GM03348 (cell line): Measurements from ENCODE around the gene PTPRN2.
"Not testable (repeated sequence)": the region's sequence is repeated elsewhere in the genome, so short reads cannot be mapped to it uniquely, and the experiment has no call there.

Experiments
- DNase-seq: peaks from one replicate; pipeline ENCODE4 v3.0.0; 2012; ENCODE audit warnings: low spot score

The PTPRN2 gene

DNA sequence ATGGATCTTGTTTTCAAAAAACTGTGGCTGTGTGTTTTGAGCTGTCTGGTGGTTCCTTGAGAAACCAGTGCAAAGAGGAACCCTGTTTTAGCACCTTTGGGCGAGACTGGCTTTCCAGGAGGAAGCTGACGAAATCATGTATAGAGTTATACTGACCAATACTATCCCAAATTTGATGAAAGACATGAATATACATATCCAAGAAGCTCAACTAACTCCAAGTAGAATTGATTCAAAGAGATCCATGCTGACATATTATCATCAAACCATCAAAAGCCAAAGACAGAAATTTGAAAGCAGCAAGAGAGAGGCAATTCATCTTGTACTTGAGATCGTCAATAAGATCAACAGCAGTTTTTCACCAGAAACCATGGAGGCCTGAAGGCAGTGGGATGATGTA lies 640.1 kb downstream of the PTPRN2 start:
- no peak for DNase-seq

DNA sequence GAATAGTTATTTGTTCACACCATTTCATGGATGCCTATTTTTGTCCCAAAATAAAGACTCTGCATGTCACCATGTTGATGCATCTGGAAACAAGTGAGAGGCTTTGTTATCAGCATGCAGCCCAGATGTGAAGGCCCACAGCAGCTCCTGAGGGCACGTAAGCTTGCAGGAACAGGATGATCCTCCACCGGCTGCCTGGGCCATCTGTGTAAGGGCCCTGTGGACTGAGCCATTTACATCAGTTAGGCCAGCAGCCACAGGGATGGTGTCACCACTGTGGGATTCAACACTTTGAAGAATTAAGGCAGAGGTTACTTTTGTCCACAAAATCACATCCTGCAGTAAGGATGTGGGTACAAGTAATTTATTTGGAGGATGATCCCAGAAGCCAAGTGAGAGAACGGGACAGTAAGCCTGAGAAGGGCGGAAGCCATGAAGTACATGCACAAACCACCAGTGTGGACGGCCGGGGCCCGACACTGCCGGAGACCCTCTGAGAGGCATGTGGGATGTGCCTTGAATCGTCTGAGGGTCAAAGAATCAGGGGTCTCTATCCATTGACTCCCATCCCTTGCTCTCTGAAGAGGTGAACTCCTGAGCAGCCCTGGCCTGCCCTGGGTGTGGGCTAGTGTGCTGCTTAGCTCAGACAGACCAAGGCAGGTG lies 641.1 kb downstream of the PTPRN2 start:
- no peak for DNase-seq

DNA sequence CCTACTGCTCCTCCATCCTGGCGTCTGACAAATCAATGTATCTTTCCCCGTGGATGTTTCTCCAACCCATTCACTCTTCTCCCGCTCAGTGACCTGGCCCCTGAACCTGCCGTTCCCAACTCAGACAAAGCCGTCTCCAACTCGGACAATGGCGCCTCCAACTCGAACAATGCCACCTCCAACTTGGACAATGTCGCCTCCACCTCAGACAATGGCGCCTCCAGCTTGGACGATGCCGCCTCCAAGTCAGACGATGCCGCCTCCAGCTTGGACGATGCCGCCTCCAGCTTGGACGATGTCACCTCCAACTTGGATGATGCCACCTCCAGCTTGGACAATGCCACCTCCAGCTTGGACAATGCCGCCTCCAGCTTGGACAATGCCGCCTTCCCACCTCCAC lies 642.2 kb downstream of the PTPRN2 start:
- no peak for DNase-seq

DNA sequence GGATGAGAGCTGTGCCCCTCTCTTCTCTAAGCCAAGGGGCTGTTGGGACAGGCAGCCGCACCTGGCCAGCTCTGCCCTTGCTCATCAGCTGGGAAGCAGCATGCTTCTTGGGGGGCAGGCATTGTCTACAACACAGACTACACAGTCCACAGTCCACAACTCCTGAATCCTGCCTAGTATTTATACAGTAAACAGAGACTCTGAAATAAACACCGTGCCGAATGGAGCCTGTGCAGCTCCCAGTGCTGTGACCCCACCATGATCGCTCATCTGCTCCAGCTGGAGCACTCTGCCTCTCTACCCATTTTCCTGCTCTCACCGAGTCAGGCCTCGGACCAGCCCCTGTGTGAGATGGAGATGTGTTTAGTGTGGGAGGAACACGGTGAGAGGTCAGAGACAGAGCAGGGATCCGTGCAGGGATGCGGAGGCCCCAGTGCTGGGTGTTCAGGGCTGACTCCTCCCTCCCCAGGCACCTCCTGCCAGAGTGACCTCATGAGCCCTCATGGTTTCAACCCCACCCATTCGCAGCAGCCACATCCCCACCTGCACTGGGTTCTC lies 642.8 kb downstream of the PTPRN2 start:
- DNase-seq, result no peak

DNA sequence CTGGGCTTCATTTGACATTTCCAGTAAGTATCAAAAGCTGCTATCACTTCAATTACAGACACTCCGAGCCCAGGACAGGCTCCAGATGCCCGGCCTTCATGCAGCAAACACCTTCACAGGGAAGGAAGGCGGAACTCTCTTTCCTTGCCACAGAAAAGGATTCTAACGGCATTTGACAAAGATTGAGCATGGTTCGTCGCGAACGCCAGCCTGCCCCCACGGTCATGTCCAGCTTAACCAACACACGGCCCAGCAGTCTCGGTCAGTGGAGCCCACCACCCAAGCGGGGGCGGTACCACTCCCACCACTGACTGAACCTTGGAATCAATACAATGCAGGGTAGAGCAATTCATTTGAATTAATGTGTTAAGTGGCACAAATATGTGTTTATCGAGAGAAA lies 643.6 kb downstream of the PTPRN2 start:
- DNase-seq, result no peak

DNA sequence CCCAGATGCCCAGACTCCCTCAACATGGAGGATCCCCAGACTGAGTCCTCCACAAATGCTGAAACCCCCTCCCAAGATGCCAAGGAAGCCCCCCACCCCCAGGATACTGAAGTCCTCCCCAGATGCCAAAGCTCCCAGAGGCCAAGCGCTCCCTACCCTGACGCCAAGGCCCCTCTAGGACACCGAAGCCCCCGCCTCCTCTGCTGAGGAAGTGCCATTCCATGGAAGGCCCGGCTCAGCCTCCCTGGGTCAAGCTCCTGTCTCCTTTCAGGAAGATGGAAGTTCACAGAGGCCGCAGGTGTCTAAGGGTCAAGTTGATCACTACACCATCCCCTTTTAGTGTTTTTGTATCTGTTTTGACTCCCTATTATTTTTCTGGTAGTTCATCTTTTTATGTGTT lies 644.1 kb downstream of the PTPRN2 start:
- no peak for DNase-seq

DNA sequence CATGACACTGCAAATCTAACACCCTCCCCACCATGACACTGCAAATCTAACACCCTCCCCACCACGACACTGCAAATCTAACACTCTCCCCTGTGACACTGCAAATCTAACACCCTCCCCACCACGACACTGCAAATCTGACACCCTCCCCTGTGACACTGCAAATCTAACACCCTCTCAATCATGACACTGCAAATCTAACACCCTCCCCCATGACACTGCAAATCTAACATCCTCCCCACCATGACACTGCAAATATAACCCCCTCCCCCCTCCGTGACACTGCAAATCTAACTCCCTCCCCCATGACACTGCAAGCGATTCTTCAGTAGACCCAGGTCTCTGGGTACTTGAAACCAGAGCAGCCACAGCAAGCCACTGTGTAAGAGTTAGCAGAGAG lies 646.4 kb downstream of the PTPRN2 start:
- DNase-seq, result no peak

DNA sequence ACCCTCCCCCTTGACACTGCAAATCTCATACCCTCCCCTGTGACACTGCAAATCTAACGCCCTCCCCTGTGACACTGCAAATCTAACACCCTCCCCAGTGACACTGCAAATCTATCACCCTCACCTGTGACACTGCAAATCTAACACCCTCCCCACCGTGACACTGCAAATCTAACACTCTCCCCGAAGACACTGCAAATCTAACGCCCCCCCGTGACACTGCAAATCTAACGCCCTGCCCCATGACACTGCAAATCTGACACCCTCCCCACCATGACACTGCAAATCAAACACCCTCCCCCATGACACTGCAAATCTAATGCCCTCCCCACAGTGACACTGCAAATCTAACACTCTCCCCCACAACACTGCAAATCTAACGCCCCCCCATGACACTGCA lies 647.1 kb downstream of the PTPRN2 start:
- DNase-seq, result no peak

DNA sequence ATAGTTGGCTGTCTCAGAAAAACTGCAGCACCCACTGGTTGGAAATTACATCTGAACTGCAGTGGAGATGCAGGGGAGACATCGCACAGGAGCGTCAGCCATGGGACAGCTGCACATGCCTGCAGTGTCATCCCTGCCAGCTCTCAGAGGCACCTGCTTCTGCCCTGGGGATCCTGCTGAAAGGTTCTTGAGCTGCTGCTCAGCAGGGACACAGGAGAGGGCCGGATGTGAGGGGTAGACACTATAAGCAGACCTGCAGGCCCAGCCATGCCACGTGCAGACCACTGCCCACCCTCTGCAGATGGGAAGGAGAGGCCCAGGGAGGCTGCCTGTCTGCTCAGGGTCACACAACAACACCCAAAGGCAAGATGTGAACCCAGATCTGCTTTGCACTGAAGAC lies 649.4 kb downstream of the PTPRN2 start:
- DNase-seq, result no peak

DNA sequence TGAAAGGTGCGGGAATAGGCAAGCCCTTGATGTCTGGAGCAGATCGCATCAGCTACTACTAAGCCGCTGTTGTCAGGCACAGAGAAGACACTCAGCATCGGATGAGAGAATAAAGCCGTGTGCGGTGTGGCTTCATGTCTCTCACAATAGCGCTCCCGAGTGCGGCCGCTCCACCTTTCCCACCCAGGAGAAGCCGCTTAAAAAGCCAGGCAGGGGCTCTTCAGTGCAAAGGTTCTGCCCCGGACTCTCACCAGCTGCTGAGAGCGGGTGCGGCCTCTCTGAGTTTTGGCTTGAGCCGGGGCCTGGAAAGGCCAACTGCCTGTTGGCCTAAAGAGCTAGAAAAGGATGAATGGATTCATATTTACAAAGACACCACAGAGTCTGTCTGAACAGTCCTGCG lies 650.2 kb downstream of the PTPRN2 start:
- no peak for DNase-seq

DNA sequence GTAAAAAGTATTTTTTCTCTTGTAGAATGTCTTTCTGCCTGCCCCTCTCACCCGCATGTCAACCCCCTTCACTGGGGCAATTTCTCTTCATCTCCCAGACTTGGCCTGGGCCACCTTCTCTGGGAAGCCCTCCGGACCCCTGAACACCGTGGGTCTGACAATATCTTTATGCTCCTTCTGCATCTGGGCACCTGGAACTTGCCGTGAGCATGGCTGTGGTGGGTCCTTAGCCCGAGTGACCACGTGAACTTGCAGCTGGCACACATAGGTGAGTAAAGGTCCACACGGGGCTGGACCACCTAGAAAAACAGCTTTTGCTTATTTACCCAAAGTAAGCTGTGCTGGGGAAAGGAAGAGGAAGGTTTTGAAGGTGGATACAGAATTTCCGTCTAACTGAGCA lies 650.6 kb downstream of the PTPRN2 start:
- no peak for DNase-seq

DNA sequence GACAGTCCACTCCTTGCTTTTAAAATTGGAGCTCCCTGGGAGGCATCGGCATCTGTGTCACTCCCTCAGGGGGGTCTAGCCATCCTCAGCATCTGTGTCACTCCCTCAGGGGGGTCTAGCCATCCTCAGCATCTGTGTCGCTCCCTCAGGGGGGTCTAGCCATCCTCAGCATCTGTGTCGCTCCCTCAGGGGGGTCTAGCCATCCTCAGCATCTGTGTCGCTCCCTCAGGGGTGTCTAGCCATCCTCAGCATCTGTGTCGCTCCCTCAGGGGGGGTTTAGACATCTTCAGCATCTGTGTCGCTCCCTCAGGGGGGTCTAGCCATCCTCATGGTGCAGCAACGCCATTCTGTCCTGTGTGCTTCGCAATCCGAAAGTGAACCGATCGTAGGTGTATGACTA lies 651.9 kb downstream of the PTPRN2 start:
- not testable (repeated sequence) for DNase-seq

DNA sequence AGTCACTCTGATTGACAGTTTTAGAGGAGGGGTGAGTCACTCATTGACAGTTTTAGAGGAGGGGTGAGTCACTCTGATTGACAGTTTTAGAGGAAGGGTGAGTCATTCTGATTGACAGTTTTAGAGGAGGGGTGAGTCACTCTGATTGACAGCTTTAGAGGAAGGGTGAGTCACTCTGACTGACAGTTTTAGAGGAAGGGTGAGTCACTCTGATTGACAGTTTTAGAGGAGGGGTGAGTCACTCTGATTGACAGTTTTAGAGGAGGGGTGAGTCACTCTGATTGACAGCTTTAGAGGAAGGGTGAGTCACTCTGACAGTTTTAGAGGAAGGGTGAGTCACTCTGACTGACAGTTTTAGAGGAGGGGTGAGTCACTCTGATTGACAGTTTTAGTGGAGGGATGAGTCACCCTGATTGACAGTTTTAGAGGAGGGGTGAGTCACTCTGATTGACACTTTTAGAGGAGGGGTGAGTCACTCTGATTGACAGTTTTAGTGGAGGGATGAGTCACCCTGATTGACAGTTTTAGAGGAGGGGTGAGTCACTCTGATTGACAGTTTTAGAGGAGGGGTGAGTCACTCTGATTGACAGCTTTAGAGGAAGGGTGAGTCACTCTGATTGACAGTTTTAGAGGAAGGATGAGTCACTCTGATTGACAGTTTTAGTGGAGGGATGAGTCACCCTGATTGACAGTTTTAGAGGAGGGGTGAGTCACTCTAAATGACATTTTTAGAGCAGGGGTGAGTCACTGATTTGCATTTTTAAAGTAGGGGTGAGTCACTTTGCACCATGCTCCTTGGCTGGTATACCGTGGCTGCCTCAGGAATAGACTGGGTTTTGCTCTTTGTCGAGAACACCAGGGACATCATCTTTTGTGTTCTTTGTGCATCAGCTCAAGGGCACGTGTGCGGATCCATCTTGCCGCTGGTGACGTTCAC lies 654.1 kb downstream of the PTPRN2 start:
- not testable (repeated sequence) for DNase-seq

DNA sequence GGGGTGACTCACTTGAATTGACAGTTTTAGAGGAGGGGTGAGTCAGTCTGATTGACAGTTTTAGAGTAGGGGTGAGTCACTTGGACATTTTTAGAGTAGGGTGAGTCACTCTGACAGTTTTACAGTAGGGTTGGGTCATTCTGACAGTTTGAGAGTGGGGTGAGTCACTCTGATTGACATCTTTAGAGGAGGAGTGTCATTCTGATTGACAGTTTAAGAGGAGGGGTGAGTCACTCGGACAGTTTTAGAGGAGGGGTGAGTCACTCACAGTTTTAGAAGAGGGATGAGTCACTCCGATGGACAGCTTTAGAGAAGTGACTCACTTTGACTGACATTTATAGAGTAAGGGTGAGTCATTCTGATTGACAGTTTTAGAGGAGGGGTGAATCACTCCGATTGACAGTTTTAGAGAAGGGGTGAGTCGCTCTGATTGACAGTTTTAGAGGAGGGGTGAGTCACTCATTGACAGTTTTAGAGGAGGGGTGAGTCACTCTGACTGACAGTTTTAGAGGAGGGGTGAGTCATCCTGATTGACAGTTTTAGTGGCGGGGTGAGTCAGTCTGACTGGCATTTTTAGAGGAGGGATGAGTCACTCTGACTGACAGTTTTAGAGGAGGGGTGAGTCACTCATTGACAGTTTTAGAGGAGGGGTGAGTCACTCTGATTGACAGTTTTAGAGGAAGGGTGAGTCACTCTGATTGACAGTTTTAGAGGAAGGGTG lies 655.0 kb downstream of the PTPRN2 start:
- DNase-seq, result no peak

DNA sequence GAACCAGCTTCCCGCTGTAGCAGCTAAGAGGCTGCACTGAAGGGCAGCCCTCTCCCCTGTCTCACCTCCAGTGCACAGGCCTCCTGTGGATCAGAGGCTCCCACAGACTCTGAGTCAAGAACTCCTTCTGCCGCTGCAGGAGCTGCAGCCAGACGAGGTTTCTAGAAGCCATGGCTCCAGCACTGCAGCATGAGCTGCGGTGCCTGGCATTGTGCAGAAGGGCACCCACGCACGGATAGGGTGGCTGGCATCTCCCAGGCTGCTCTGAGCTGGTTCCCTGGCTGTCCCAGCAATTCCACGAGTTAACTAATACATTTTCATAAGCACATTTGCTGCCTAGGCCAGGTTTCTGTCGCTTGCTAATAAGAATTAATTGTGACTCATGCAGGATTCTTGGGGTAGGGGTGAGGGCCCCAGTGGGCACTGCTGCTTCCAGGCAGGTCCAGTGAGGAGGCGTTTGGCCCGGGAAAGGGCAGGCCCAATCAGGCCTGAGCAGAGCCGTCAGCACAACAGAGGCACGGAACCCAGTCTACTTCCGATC lies 656.6 kb downstream of the PTPRN2 start:
- no peak for DNase-seq

DNA sequence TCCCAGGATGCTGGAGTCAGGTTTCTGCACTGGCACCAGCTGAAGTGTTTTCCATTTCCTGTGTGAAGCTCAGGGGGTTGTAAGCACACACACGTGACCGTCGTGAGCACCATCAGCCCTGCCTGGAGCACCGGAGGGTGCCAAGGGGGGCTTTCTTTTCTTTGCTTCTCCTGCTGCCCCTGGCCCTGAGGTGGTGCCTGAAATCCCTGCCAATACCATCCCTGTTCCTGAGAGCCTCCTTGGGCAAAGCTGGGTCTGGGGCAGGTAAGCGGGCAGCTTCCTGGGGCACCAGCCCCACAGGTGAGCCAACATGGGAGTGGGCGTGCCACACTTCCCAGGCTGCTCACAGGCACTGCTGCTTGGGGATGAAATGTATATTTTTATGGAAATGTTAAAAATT lies 657.2 kb downstream of the PTPRN2 start:
- DNase-seq, result no peak

DNA sequence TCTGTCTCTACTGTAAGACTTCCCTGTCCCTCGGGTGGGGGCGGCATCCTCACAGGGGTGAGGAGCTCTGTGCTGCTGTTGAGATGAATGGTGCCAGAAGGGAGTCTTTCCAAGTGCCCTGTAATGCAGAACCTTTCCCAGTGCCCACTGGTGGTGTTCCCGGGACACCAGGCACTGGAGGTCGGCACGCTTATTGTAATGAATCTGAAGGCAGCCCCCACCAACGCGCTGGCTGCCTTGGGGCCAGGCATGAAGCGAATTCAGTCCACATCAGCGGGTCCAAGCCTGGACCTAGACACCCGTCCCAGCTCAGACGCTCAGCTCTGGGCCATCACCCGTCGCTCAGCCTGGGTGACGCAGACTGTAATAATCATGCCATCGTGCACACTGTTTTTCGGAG lies 658.0 kb downstream of the PTPRN2 start:
- no peak for DNase-seq

DNA sequence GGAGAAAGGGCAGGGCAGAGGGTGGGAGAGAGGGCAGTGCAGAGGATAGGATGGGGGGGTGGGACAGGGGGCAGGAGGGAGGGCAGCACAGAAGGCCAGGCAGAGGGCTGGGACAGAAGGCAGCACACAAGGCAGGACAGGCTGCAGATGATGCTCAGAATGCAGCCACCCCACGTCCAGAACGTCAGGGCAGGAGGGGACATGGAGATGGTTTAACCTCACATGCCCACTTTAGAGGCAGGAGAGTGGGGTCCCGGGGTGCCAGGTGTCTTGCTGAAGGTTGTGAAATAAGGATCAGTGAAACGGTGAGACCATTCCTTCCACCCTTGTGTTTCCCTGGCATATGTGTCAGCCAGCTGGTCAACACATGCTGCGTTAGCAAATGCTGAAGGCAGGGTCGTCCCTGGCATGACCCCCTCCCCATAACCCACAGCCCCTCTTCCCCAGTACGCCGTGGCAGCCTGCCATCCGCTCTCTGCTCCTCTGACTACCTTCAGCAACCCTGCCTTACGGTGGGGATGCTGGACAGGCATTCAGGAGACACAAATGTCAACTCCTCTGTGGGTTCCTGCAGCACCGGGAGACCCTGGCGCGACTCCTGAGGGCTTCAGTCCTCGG lies 658.7 kb downstream of the PTPRN2 start:
- no peak for DNase-seq

DNA sequence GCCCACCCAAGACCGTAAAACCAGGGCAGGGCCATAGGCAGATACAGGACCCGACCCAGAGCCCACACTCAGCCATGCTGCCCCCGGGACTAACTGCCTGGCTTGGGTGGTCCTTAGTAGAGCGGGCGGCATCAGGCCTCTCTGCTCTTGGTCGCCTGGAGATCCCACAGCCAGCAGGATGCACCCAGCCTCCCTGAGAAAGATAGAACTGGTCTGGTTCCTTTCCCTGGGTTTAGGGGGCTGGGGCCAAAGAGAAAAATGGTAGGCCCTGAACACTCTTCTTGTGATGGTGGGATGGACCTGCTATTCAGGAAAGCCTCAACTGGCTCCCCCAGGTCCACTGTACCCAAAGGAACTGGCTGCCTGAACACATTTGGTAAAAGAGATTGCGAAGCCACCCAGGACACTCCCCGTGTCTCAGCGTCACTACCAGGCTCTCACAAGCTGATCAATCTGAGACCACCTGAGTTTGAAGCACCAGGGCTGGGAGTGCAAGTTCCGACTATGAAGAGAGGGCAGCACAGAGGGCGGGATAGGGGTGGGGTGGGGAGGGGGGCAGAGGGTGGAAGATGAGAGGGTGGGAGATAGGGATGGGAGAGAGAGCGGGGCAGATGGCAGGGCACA lies 659.3 kb downstream of the PTPRN2 start:
- no peak for DNase-seq

DNA sequence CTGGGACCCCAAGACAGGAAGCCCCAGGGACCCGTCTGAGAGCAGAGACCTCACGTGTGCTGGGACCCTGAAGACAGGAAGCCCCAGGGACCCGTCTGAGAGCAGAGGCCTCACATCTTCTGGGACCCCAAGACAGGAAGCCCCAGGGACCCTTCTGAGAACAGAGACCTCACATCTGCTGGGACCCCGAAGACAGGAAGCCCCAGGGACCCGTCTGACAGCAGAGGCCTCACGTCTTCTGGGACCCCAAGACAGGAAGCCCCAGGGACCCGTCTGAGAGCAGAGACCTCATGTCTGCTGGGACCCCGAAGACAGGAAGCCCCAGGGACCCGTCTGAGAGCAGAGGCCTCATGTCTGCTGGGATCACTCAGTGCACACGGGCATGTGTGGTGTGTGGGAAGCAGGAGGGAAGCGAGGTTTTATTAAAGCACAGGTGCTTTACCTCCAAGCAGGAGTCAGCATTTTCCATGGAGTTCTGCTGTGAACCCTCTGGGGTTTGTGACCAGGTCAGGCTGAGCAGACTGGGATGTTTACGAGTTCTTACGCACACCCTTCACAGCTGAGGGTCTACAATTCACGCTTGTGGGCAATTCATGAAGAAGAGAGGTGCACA lies 660.2 kb downstream of the PTPRN2 start:
- DNase-seq, result no peak
